ENCODE data around the gene EFCAB12.

- TF ChIP-seq CTCF (IDR thresholded peaks at IDR 0.05), result peak in 1 of 4 experiments; percentile 12
- TF ChIP-seq POLR2A (IDR thresholded peaks at IDR 0.05), result no peak
Measured at GRCh38 chr3:129428376-129429079, at the start of gene EFCAB12.
